GM12878 (cell line): Measurements from ENCODE around the gene ATG10. TPM values are rescaled to one million over a fixed set of nuclear protein-coding genes. Genes with fewer than 3 reads are reported as not detected.

Source experiments
- CUX1 ChIP-seq: IDR thresholded peaks from 2 replicates; pipeline ENCODE4 v1.6.1; 2012; ENCODE audit warnings: improper control_type of control experiment, low read depth, low read length; ENCODE audit not compliant: insufficient replicate concordance
- IRF3 ChIP-seq: fragments of 450-650 bp; IDR thresholded peaks from 2 replicates; pipeline ENCODE4 v1.6.1; 2014; ENCODE audit warnings: mild to moderate bottlenecking
- KDM1A ChIP-seq: fragments of 200-600 bp; sonication (generic); IDR thresholded peaks from 2 replicates; pipeline ENCODE4 v1.6.1; 2016; ENCODE audit warnings: borderline replicate concordance
- KLF5 ChIP-seq: fragments of 450-650 bp; IDR thresholded peaks from 2 replicates; pipeline ENCODE4 v1.6.1; 2014; ENCODE audit warnings: mild to moderate bottlenecking; ENCODE audit not compliant: partially characterized antibody
- NFIC ChIP-seq: IDR thresholded peaks from 2 replicates; pipeline ENCODE4 v1.6.1; 2012; ENCODE audit warnings: low read depth, mild to moderate bottlenecking, inconsistent platforms, low read length, moderate library complexity
- NFYA ChIP-seq: IDR thresholded peaks from 2 replicates; pipeline ENCODE4 v1.6.1; 2011; ENCODE audit warnings: low read depth, mild to moderate bottlenecking, low read length, improper control_type of control experiment, borderline replicate concordance
- SIN3A ChIP-seq: IDR thresholded peaks from 2 replicates; pipeline ENCODE4 v1.6.1; 2012; ENCODE audit warnings: low read depth, low read length, improper control_type of control experiment
- SIX5 ChIP-seq: IDR thresholded peaks from 2 replicates; pipeline ENCODE4 v1.6.1; 2011; ENCODE audit warnings: mild to moderate bottlenecking, low read depth, low read length, moderate library complexity; ENCODE audit not compliant: severe bottlenecking
- YY1 ChIP-seq: IDR thresholded peaks from 2 replicates; pipeline ENCODE4 v1.6.1; 2011; ENCODE audit warnings: low read depth, mild to moderate bottlenecking, low read length
- polyA plus RNA-seq, 11 experiments: library from polyadenylated mRNA; depleted of rRNA in 4 of 11; unstranded in 6 of 11; stranded (reverse) in 5 of 11; fragments of >200 nt; fragmentation: Nextera tagmentation in 4 of 11; fragmentation: Illumina TruSeq in 1 of 11; extraction: Ambion mirVana in 4 of 11; extraction: Trizol in 1 of 11; gene quantifications; 1 replicate in 1 of 11; 2 replicates in 10 of 11; pipeline versions ENCODE4 v1.2.1 to v1.2.3, GENCODE V29; 2011 to 2016; ENCODE audit warnings: inconsistent platforms in 2 of 11, missing spikeins in 2 of 11, low read depth in 1 of 11
- total RNA-seq, 4 experiments: library from RNA; depleted of rRNA in 3 of 4; stranded (reverse); fragments of >200 nt in 3 of 4; fragmentation: Illumina TruSeq in 1 of 4; extraction: Trizol in 1 of 4; gene quantifications; 2 replicates each; pipeline versions ENCODE4 v1.2.1 to v1.2.3, GENCODE V29; 2013 to 2021

ATG10 gene
- total and polyA plus RNA-seq, 10 of the 15 experiments (the other 5 are each of a cell fraction or from before 2014, with no cell fraction given), result 3.8 to 14.4 (median 6.5) TPM

DNA sequence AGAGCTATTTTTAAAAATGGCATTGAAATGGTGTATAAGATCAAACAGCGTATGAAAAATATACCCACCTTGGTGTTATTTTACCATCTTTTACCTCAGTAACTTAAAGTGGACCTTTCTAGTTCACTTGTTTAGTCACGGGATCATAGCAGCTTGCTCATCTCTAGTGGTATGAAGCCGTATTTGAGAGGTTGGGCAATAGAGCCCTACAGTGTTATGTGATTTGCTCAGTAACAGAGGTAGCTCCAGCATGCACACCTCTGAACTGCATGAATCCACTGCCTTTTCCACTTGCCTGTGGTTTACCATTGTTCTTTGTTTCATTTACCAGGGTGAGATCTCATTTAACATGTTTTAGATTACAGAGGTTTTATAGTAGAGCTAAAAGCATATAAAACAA is 134.4 kb downstream of the ATG10 start (continued):
- TF ChIP-seq CUX1, result no peak
- no peak for TF ChIP-seq KLF5
- no peak for TF ChIP-seq KDM1A
- no peak for TF ChIP-seq IRF3
- no peak for TF ChIP-seq YY1
- TF ChIP-seq SIN3A, result no peak
- TF ChIP-seq SIX5, result no peak
- no peak for TF ChIP-seq NFIC
- no peak for TF ChIP-seq NFYA
- TF ChIP-seq, all 136 proteins: peak for 0
